ENCODE measurements around the gene CCDC60.

Gene CCDC60

DNA sequence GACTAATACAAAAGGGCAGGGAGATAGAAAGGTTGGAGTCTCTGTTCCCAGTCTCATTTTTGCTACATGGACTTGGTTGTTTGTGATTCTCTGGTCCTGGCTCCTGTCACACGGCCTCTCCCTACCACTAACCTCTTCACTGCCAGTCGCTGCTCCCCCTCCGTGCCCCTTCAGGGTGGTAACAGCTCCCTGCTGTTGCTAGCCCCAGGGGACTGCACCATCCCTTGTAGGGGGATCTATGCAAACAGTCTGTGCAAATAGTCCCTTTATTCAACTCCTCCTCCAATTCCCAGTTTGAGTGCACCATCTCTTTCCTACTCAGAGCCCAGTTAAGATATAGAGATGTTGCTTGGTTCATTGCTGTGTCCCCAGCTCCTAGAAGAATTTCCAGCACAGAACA, 51.1 kb downstream of the CCDC60 start:
- DNase-seq = peak; percentile 39

- DNase-seq = no peak
These were observed 55.2 kb downstream of the CCDC60 start for GRCh38 chr12:119389687-119390086.

- DNase-seq = no peak
These were observed 57.1 kb downstream of the CCDC60 start for GRCh38 chr12:119391673-119392072.

DNA sequence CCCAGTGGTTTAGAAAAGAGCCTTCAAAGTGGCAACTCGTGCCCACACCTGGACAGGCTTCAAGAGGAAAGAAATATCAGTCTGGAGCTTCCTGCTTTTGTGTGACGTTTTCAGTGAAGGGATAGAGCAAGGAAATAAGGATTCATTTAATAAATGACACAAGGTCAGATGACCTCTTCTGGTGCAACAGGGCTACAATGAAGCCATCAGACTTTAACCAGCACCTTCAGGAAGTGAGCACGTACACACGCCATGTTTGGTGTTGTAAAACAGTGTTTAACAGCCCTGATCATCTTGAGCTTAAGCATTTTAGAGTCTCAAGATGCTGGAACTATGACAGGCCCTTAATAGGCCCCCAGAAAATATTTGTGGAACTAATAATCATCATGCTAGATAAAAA, 59.1 kb downstream of the CCDC60 start:
- DNase-seq = peak; percentile 60

- DNase-seq = no peak
These were observed 63.0 kb downstream of the CCDC60 start for GRCh38 chr12:119397540-119397939.

GRCh38 chr12:119398190-119398589, 63.7 kb downstream of the CCDC60 start:
- DNase-seq = no peak

GRCh38 chr12:119399301-119399700, 64.8 kb downstream of the CCDC60 start:
- DNase-seq = no peak

DNA sequence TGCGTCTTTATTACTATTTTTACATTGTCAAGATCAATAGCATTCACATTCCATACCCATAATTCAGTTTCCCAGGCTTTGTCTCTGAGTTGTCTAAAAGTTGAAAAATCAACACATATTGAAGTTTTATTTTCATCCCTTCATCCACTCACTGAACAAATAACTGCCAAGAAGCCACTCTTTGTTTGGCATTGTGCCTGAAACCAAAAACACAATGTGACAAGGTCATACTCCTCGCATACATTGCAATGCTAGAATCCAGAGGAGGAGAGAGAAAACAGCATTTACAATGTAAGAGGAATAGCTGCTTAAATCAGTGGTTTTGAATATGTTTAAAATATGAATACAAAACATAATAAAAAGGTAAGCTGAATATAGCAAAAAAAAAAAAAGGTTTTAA, 71.8 kb downstream of the CCDC60 start:
- no peak for DNase-seq

DNA sequence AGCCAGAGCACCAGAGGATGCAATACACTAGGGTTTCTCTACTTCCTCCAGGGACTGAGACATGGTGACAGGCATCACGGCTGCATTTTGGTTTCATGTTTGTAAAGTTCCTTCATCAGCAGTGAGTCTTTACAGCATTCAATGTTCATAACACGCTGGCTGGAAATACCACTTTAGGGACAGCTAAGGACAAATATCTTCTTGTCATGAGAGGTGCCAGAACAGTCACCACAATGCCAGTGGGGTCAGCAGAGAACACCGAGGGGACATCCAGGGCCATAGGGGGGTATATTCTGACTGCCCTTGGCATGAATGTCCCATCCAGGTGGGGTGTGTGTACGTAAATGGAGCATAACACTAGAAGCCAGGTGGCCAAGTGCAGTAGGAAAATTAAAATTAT, 72.3 kb downstream of the CCDC60 start:
- no peak for DNase-seq

DNA sequence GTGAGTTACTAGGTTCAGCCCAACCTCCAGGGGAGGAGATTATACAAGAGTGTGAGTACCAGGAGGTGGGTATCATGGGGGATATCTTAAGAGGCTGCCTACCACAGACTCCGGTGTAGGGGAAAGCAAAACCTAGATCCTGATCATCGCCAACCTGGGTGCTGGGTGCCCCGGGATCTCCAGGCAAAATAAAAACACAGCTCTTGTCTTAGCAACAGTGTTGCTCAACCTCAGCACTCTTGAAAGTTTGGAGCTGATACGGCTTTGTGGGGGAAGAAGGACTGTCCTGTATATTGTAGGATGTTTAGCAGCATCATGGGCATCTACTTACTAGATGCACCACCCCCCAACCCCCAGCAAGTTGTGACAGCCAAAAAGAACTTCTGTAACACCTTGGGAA, 74.5 kb downstream of the CCDC60 start:
- DNase-seq = no peak

DNA sequence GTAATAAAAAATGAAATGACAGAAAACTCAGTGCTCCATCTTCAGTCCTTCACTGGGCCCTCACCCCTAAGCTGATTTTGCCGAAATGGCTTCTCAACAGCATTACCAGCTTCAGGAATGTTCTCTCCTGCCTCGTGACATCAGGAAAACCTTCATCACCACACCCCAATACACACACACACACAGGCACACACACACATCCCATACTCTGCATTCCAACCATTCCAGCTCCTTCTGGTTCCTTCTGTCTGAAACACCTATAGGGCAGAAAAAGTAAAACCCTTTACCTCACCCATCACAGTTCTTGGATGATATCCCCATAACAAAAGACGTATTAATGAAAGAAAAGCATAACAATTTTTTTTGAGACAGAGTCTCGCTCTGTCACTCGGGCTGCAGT, 75.9 kb downstream of the CCDC60 start:
- DNase-seq = no peak

DNA sequence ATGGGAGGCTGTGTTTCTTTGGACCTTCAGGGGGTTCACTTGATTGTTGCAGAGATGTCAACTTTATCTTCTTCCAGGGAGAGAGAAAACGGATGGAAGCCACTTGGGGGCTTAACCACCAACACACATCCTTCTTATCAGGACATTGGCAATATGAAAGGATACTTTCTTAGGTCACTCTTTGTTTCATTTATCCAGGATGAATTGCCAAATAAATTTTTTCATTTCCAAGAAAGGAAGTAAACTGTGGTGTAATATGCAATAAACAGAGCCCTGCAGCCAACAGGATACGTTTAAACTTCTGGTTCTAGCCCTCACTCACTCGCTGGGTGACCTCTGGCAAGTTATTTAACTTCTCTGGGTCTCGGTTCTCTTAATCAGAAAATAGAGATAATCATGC, 77.8 kb downstream of the CCDC60 start:
- no peak for DNase-seq

- peak; percentile 88 for DNase-seq
These were observed 78.6 kb downstream of the CCDC60 start for GRCh38 chr12:119412811-119413794.

- DNase-seq = peak; percentile 62
These were observed 81.2 kb downstream of the CCDC60 start for GRCh38 chr12:119415714-119416113.

- DNase-seq = peak; percentile 94
These were observed 82.9 kb downstream of the CCDC60 start for GRCh38 chr12:119417440-119417839.

- no peak for DNase-seq
These were observed 84.9 kb downstream of the CCDC60 start for GRCh38 chr12:119419381-119419780.

- DNase-seq = peak; percentile 45
These were observed 88.8 kb downstream of the CCDC60 start for GRCh38 chr12:119423285-119423684.

DNA sequence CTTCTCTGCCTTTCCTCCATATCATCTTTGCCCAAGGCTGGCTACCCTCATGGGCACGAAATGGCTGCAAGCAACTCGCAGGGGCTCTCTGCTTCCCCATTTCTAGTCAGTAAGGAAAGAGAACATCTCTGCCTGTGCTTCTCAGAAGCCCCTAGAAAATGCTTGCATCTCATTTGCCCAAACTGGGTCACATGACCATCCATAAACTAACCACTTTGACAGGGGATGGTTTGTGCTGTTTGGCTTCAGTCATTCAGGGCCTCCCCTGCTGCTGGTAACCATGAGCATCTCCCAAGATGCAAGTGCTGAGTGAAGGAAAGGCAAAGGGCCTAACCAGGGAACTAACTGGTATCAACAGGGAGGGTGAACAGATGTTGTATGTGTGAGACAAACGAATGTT, 91.1 kb downstream of the CCDC60 start:
- DNase-seq = no peak

DNA sequence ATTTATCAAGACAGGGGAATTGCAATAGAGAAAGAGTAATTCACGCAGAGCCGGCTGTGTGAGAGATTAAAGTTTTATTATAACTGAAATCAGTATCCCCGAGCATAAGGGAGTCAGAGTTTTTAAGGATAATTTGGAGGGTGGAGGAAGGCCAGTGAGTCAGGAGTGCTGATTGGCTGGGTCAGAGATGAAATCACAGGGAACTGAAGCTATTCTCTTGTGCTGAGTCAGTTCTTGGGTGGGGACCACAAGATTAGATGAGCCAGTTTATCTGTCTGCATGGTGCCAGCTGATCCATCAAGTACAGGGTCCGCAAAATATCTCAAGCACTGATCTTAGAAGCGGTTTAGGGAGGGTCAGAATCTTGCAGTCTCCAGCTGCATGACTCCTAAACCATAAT, 96.6 kb downstream of the CCDC60 start:
- no peak for DNase-seq

- DNase-seq = no peak
These were observed 98.4 kb downstream of the CCDC60 start for GRCh38 chr12:119432949-119433348.

GRCh38 chr12:119440803-119441360, 106.4 kb downstream of the CCDC60 start:
- peak; percentile 29 for DNase-seq

GRCh38 chr12:119444462-119445044, 110.0 kb downstream of the CCDC60 start:
- peak; percentile 8 for DNase-seq

DNA sequence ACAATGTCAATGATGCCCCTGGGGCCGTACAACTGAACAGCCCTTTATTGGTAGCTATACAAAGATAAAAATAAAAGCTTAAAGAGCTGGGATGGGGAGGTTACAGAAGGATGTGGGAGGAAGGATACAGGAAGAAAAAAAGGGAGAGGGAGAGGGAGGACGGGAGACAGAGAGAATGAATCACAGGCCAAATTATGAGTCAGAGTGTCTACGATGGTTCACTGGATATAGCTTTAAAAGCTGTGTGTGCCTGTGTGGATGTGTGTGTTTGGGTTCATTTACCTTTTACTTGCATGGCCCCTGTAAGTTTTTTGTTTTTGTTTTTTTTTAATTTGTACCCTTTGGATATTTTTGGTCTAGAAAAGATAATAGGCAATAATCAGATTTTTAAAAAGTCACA, 111.9 kb downstream of the CCDC60 start:
- DNase-seq = no peak

DNA sequence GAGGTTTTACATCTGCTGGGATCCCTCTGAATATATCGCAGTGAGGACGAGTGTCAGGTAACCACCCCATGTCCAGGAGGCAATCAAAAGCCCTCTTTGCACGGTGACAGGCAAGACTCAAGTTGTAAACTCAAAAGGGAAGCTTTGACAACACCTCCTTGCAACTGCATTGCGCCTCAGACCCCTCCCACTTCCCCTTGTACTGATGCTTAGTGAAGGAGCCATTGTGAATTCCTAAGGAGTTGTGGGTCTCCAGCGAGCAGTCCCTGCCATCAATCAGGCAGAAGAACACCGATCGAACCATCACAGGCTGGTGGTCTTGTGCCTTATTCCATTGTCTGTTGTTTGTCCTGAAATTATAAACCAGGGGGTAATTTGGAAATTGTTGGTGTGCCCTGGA, 112.6 kb downstream of the CCDC60 start:
- DNase-seq = no peak

Measured in NCI-H2029 treated with DMSO at 0.1 percent for 48 hours (cell line).